Activated CD4-positive, alpha-beta T cell treated with anti-CD3 and anti-CD28 coated beads for 24 hours (primary cell): ENCODE measurements around the gene CHST10.

ENCODE experiments used
- DNase-seq, 2 donors: peaks; one replicate each; pipeline ENCODE4 v3.0.0-alpha.2; 2020; ENCODE audit warnings: low read depth in 2 of 2

Gene CHST10

DNA sequence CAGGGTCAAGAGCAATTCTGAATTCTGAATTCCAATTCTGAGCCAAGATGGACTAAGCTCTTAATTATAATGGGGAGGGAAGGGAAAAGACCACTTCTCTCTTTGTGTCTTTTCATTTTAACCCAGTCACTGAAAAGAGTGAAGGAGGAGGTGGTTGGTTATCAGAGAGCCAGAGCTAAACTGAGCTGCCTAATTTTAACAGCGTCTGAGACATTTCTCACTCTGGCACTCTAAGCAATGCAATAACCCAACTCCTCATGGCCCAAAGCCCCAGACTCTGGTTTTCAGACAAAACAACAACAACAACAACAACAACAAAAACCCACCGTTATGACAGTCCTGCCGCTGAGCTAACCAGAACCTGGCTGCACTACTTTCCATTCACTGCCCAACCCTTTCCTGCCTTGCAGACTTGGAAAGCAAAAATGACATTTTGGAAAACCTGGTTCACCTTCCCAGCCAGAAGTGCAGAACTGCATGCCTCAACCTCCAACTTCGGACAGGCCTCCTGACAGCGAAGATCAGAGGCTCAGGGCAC is 1.0 kb downstream of the CHST10 start:
- no peak for DNase-seq

DNA sequence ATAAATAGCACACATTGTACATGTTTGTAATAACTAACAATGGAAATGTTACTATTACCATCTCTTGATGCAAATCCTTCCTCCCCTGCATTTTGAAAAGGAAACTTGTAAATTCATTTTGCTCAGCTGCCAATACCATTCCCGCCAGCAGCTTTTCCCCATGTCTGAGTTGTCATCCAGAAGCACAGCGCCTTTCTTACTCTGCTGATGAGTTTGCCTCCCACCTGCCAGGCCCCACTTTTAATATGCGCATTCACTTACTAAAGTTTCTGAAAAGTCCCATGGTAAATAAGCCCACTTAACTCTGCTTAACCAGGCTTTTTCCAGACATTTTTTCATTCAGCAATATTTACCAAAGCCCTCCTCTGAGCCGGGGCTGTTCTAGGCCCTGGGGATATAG is 3.9 kb downstream of the CHST10 start:
- no peak for DNase-seq

DNA sequence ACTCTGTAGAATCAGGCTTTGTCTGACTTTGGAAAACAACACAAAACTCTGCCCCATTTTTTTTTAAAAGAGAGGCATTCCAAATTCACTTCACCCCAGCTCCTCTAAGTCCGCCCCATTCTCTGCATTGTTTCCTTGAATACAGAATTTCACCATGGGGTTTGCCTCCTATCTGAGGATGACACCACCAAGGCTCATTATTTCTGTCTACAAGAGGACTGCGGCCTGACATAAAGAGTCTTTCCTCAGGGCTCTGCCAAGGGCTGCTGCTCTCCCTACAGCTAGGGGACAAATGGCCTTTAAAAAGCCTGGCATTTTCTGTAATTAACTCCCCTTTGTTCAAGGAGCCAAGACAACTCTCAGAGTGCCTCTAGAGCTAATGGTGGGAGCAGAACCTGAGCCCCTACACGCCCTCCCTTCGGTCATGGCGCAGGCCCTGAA is 4.6 kb downstream of the CHST10 start:
- no peak for DNase-seq

DNA sequence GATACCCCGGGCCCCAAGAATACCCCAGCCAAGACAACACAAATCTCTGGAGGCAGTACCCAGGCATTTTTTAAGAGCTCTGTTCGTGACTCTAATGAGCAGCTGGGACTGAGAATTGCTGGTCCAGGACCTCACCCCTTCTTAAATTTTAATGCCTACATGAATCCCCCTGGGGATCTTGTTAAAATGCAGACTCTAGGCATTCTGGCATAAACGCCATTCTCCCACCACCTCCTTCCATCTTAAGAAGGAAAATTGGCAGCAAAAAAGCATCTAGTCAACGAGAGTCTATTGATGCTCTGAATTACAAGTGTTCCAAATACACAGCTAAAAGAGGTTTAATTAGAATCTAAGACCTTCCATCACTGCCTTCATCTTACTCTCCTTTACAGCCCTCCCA is 5.0 kb downstream of the CHST10 start:
- DNase-seq: no peak

DNA sequence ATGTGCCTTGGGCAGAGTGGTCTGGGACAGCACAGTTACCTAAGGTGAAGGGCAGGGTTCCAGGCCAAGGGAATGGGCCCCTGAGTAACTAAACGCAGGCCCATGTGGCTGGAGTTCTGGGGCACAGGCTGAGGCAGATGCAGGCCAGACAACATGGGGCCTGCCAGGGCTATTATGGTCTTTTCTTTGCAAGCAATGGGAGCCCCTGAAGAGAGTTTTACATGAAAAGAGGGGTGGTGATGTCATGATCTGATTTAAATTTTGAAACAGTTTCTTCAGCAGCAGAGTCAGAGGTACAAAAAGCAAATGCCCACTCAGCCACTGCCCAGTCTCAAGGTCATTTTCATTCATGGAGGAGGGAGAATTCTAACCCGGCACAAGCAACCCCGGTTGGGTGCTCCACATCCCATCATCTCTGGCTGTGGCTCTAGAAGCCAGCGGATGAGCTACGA is 5.6 kb downstream of the CHST10 start:
- DNase-seq: no peak

DNA sequence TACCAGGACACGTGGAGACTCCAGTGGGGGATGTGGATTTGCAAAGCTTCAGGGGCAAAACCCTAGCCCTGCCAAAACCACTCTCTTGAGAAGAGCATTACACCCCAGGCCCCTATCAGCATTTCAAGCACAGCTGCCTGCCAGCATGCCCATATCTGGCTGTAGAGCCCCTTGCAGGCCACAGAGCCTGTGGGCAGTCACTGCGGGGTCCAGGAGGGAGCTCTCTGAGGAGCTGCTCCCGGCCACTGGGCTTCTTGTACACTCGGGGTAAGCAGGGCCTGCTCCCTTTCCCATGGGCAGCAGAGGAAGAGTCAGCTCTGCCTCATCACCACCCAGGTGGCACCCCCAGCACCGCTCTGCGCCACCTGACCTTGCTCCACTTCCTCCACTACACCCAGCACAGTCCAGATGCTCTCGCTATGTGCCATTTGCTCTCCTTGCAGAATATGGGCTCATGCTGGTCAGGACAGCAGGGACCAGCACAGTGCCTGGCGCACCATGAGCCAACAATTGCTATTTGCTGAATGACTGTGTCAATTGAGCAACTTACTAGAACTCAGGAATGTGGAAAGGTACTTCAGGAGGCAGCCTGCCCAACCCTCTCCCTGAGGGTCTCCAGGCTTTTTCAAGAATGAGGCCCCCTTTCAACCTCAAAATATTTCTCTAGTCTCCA is 7.4 kb downstream of the CHST10 start:
- DNase-seq: no peak

DNA sequence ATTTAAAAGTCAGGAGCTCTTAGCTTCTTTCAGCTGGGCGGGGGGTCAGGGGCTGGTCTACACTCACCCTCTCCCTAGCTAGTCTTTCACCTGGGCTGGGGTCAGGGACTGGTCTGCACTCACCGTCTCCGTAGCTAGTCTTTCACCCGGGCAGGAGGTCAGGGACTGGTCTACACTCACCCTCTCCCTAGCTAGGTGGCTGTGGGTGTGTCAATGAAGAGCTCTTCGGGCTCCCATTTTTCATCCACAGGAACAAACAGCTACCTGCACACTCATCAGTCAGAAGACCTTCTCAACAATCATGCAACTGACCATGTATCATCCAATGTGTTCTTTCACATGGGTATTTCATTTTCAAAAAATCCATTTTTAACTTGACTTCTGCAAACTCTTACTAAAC is 8.0 kb downstream of the CHST10 start:
- no peak for DNase-seq

DNA sequence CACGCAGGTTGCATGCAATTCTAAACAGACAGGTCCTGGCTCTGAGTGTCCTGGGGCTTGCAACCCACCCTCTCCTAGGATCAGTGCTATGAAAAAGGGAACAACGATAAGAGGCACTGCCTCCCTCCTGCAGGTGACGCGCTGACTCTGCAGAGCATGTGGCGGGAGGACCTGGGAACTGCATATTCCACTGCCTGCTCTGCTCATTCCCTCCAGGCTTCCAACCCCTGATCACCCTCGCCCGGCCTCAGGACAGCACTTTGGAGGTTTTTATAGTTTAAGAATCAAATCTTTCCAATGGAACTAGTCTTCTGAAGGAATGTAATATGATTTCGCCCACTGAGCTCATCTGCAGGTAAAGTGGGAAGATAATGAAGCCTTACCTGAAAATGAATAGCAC is 8.5 kb downstream of the CHST10 start:
- DNase-seq: no peak

DNA sequence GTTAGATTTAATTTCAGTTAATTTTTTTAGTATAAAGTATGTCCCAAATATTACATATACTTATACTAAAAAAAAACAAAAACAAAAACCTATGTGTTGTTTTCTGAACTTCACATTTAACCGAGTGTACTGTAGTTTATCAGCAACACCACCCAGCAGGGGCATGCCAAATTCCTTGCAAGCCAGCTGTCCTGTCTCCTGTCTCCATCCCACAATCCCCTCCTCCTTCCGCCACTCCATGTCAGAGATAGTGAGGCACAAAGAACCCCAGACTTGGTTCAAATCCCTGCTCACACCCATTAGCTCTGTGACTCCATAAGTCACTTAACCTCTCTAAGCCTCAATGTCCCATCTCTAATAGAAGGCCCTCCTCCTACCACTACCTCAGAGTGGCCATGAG is 9.4 kb downstream of the CHST10 start:
- DNase-seq: no peak

DNA sequence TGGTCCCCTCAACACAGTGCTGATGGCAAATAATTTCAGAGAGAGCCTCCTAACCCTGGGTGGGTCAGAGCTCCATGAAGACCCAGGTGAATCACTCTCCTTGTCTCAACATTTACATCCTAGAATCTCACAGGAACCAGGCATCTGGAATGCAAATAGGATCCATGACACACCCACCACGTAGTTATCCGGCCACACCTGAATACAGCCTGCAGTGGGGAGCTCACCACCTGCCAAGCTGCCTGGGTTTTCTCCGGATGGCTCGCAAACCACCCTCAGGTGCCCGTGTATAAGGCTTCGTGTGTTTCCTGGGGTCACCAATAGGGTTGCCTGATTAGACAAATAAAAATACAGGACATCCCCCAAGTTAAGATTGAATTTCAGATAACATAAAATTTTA is 9.9 kb downstream of the CHST10 start:
- no peak for DNase-seq

DNA sequence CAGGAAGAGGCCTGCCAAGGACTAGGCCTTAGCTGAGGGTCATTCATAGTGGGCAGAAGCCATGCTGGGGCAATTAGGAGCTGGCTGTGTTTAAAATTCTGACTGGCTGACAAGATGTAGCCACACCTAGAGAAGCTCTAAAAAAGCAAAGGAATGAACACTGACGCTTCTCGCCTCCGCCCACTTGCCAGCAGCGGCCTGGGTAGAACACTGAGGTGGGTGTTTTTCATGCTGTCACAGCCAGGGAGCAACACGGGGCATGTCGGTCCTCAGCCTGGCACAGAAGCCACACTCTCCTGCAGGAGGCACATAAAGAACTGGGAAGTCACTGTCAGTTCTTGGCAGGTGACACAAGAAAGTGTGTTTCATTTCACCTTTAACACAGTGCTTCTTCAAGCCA is 10.4 kb downstream of the CHST10 start:
- no peak for DNase-seq

DNA sequence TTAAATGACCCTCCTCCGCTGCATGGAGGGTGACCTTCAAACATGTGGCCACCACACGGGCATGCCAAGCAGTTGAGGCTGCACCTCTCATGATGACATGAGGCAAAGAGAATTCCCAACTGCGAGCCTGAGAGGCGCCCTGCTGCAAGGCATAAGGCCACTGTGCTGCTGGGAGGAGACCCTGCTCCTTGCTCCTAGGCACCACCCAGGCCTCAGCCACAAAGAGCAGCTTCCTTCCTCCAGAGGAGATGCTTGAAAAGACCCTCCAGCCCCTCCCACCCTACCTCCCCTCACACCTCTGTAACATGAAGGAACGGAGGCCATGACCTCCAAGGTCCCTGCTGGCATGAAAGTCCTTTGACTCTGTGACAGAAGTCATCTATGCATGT is 11.4 kb downstream of the CHST10 start:
- no peak for DNase-seq

DNA sequence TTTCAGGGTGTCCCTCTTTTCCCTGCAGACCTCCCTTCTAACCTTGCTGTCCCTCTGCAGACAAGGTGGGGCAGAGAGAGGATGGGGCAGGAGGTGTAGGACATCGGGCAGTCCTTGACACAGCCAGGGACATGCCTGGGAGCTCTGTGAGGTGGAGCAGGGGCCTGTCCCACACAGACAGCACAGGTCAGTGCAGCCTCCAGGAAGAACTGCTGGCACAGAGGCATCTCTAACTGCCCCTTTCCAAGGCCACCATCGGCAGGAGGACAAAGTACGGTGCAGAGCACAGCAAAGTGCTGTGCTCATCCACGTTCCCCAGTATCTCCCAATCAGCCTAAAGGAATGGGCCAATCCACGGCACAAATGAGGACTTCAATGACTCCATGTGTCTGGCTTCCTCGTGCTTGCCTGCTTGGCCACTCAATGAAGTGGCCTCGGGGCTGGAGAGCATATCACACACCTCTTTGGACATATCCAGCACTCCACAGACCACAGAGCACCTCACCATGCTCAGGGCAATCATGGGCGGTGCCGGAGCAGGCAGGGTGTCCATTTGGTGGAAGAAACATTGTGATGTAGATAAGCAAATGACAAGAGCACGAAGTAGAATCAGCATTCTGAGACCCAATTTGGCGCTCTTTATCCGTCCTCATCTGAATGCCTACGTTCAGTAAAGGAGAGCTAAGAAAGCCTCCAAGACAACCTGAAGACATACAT is 11.9 kb downstream of the CHST10 start:
- no peak for DNase-seq

DNA sequence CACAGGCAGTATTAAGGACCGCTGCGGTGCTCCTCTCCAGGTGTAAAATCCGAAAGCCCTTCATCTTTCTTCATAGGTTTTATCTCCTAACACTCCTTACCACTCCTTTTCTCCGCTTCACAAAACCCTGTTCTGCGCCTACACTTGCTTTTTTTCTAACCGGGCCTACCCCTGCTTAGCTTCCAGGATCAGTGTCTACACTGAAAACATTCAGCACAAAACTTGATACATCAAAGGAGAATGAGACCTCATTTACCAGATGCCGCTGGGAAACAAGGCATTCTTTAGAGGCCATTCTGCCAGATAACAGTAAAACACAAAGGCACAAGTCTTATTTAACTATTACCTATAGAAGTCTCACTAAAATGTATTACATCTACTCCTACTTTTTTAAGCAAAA is 13.1 kb downstream of the CHST10 start:
- no peak for DNase-seq

DNA sequence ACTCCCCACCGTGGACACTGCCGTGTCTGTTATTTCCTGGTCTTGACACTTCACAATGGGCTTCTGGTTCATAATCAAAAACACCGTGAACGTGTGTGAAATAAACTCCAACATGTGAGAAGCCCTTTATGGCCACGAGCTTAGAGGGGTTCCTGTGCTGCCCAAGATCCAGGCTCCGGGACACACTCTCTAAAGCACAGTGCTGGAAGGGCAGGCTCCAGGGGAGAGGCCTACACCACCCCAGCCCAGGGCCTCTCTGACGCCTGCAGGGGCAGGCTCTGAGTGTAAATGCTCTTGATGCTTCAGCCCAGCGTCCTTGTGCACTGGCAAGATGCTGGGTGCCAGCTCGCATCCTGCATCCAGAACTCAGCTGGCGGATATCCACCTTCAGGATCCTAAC is 13.7 kb downstream of the CHST10 start:
- no peak for DNase-seq

DNA sequence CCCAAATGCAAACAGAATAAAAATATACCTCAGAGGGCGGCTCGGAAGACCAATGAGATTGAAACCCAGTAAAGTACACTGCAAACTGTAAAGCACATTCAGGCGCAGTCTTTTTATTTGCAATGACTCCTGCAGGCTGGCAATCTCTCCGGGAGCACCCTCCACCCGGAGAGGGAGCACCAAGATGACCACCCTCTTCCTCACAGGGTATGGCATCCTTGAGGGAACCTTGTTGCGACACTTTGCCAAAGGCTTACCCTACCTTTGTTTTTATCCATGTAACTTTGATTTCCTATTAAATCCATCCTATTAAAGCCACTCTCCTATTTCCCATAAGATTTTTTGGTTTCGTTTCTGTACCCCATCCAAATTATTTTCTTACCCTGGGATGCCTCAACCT is 16.2 kb downstream of the CHST10 start:
- no peak for DNase-seq

DNA sequence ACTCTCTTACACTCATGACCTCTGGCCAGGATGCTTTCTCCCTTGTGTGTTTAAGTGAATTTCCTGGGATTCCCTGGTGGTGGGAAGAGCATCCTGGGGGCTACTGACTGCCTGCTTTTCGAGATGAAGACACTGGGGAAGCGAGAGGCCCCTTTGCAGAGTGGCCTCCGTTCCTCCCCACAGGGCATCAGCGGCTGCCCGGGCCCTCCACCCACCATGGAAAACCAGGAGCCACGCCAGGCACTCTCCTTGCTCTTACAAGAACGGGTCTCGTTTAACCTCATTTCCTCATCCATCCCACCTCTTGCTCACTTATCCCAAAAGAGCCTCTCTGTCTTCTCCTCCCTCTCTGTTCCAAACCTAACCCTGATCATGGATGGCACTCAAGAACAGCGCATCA is 17.8 kb downstream of the CHST10 start:
- no peak for DNase-seq

DNA sequence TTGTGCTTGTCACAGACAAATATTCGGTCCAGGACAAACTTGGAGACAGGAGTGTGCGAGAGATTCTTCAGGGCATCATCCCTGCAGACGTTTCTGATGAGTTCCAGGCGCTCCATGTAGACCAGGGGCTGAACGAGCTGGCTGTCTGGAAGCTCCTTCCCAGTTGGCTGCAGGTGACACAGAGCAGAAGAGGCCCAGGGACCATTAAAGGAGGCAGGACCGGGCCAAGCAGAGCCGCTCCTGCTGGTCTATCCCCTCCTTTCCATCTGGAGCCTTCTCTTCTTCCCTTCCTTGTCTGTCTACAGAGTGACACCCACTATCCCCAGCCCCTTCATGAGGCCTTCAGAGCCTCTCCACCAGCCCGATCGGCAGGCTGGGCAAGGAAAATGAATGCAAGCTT is 19.5 kb downstream of the CHST10 start:
- DNase-seq: no peak

DNA sequence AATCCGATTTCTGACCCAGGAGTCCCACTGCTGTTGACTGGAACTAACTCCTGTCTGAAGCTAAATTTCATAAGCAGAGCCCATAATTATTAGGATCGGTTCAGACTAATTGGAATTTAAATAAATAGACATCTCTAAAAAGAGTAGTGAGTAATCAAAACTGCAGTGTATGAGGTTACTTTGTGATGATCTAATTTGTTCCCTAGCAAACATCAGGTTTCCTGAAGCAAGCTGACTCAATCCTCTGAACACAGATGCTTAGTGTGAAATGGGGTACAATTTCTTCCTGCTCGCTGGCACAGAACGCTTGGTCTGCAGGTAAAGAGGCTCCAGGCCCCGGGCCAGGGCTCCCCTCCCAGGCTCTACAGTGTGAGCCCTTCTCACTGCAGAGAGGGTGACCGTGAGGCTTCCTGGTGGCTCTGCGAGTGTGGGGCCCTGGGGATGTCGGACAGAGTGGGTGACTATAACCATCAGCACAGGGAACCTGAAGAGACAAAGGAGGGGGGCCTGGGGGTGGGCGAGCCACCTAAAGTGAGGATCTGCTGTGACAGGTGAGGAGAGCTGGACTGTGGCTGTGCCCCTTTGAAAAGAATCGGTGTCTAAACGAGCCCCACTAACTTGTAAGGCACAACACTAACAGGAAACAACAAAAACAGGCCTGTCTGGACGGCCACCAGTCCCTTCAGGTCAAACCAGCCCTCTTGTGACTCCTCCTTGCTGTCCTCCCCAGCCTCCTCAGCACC is 20.2 kb downstream of the CHST10 start:
- DNase-seq: no peak

DNA sequence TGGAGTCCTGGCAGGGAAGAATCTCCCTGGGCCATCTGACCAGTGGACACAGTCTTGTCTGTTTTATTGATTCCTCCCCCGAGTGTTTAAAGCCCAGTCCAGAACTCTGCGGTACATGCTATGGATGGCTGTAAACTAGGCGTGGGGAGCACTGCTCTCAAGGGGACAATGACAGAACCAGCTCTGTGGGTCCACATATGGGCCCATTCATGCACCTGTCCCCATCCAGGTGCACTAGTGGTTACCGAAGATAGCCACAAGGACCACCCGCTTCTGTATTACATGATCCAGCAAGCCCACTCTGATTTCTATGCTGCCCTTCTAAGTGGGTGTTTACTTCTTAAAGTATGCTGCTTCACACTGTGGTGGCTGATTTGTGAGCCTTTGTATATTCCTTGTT is 21.0 kb downstream of the CHST10 start:
- DNase-seq: no peak

DNA sequence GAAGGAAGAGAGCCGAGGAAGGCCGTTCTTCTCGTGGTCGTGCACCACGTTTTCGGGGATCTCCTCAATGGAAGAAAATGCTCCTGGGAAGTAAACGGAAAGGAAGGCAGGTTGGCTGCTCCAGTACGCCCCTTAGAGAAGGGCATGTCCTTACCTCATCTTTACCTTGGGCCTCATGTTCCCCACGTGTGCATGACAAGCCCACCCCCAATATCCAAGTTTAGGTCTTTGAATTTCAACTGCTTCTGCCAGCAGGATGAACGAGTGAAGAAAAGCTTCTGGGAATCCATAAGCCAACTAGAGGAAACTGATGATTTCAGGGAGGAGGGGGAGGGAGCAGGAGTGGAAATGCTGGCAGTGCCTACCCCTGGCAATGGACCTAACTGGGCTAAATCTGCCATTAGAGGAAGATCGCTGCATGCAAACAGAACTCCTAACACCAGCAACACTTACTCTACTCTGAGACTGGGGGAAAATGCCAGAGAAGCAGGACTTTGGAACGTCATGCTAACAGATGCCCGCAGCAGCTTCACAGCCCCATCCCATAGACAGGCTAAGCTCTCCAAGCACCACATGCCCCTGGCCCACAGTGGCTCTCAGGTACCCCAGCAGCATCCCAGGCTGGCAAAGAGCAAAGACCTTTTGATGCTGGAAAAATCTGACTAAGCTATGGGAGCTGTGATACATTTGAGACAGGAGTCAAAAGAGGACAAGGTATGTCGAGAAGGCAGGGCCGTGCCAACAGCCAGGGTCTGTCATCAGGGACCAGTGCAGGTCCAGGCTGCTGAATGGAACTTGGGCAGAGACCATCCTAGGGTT is 21.7 kb downstream of the CHST10 start:
- DNase-seq: no peak

DNA sequence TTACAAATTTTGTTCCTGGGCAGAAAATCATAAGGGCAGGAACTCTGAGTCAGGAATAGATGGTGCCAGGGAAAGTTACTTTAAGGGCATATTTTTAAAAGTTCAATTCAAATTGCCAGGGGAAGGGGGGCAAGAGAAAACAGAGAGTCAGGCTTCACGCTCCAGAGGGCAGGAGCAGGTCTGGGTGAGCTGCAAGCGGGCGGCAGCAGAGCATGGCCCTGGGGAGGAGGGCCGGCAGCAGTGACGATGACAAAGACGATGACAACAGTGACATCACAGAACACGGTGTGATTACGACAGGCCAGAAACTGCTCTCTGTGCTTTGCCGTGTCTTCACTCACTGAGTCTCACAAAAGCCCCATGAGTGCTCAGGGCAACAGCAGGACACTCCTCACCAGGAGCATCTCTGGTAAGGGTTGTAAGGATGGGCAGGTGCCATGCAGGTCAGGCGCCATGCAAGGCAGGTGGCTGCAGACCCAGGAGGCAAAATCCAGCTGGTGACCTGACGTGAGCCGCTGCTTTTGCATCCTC is 23.3 kb downstream of the CHST10 start:
- DNase-seq: no peak
